NK-92 (cell line): ENCODE measurements around the gene COL15A1.
"Not testable (repeated sequence)": the region's sequence is repeated elsewhere in the genome, so short reads cannot be mapped to it uniquely, and the experiment has no call there.

Source experiments
- DNase-seq: peaks from one replicate; lab custom pipeline; 2025; ENCODE audit not compliant: unreplicated experiment; lab: John Stamatoyannopoulos, UW

Gene COL15A1

DNA sequence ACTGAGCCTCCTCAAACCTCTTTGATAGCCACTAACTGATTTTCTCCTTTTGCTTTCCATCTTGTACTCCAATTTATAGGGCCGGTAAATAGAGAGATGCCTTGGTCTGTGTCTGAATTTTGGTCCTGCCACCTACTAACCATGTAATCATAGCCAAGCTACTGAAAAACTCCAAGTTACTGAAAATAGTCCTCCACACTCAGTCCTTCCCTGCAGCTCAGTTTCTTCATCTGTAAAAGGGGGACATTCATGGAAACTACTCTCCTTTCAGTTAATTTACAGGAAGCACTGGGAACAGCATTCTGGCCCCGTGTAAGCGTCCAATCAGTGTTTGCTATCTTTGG lies 131.2 kb downstream of the COL15A1 start:
- DNase-seq: no peak

DNA sequence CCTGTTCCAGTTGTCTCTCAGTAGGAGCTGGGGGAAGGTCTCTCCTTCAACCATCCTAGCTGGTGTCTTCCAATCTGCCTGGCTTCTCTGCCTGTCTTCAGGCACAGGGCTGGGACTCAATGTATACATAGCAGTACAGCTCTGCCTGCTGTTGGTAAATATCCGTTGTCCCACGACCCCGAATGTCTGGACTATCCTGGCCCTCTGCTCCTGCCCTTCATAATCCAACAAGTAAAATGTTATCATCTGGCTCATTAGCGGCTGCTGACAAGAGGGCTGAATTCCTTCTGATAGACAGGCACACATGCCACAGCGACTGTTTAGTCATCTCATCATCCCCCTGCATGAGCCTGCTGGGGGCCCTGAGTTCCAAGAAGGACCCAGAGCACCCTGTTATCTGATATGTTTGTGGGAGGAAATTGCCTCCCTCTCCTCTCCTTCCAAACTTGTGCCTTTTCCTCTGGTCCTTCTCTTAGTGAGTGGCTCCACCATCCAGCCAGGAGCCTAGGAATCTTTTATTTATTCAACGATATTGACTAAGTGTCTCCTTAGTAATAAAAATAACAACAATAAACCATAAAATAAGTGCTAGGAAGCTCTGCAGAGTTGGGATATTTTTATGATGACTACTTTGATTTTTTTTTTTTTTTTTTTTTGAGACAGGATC lies 131.7 kb downstream of the COL15A1 start:
- no peak for DNase-seq

DNA sequence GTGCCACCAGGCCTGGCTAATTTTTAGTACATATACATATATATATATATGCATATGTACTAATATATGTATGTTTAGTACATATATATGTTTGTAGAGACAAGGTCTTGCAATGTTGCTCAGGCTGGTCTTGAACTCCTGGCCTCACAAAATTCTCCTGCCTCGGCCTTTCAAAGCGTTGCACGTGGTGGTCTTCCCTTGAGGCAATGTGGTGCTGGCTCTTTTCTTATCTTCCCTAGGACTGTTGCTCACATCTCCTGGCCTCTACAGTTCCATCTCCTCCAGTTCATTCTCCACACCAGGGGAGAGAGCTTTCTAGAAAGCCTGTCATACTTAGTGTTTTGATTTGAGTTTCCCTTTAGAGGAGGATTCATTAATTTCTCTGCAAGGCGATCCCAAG lies 132.3 kb downstream of the COL15A1 start:
- DNase-seq: no peak

DNA sequence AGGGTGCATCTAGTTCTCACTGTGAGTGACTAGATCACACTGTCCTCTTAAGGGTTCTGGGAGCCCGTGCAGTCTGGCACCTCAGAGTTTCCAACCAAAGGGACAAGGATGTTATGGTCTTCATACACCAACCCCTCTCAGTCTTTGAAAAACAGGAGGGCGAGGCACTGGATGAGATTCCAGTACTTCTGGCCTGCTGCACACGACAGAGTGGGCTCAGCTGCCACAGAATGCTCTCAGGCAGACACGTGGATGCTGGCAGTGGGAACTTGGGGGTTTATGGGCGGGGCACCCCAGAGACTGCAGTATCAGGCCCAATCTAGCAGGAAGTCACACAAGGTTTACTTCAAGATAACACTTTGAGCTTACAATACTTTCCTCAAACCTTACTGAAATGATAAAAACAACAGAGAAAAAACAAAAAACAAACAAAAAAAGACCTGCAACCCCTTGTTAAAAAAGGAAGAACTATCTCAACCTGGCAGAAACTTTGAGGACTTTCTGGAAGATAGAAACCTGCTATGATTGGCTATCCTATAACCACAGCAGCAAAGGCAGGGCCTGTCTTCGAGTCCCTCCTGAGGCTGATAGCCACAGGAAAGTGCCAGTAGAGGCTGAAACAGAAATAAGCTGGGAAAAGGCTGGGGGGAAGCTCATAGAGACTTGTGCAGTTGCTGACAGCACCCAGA lies 132.9 kb downstream of the COL15A1 start:
- no peak for DNase-seq

- no peak for DNase-seq
Measured at GRCh38 chr9:99078717-99079116, 135.0 kb downstream of the COL15A1 start.

DNA sequence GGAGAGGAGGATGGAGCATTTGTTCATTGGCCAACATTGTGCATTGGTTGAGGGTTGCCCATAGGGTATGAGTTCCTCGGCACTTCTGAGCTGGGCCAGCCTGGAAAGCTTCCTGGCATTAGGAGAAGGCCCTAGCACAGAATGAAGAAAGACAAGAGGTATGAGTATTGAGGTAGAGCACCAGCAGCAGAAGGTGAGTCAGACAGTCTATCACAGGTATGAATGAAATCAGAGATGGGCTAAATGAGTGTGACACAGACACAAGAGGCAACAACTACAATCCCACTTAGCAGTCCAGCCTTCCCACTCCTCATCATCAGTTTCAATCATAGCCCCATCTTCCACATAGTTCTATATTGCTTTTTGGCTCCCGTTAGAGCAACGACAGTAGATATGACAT lies 135.8 kb downstream of the COL15A1 start:
- no peak for DNase-seq

DNA sequence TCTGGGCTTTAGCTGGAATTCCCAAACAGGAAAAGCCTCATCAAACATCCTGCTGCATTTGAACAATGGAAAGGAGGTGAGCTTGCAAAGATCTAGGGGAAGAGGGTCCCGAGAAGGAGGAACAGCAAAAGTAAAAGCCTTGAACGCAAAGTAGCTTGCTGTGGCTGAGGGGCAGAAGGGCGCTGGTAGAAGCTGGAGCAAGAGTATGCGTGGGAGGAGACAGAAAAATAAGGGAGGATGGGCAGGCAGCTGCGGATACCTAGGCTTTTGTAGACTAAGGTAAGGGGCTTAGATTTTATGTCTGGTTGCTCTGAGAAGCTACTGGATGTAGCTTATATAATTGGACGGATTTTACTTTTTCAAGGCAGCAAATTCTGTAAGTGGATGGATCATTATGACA lies 139.3 kb downstream of the COL15A1 start:
- DNase-seq: no peak

DNA sequence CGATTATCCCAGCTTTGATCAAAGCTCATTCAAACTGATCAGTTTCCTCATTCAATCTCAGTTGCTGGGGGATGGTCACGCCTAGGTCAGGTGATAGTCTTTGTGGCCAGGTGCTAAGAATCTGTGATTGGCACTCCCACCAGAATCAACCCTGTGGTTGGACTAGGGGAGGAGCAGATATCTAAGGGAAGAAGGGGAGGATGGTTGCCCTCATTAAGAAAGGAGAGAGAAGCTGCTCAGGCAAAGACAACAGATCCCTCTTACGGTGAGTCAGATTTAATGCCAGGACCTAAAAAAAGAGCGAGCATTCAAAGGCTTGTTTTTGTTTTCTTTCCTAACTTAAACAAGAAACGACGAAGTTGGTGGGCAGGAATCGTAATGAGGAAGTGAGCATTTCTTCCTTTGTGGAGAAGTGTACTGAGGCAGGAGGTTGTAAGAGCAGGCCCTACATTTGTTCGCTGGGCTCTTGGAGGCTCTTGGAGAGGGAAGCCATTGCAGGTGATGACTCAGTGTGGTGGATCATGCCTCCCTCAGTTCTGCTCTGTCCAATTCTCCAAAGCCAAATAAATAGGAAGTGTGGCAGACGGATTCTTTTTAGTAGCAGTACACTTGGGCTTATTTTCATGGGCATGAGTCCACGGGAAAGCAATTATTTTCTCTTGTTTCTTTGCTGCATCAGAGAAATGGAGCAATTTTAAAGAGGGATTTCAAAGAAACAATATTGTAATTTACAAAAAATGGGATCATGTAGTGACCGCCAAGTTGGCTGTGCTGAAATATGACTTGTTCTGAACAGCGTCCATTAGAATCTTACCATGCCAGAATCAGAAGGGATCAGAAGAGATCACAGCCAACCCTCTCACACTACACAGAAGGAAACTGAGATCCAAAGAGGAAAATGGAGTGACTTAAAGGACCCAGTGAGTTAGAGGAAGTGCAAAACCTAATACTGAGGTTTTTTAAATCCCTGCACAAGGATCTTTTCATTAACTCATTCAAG lies 142.5 kb downstream of the COL15A1 start:
- no peak for DNase-seq

GRCh38 chr9:99087462-99087861 lies 143.8 kb downstream of the COL15A1 start:
- DNase-seq: no peak

GRCh38 chr9:99090336-99091130 lies 146.8 kb downstream of the COL15A1 start:
- DNase-seq: no peak

DNA sequence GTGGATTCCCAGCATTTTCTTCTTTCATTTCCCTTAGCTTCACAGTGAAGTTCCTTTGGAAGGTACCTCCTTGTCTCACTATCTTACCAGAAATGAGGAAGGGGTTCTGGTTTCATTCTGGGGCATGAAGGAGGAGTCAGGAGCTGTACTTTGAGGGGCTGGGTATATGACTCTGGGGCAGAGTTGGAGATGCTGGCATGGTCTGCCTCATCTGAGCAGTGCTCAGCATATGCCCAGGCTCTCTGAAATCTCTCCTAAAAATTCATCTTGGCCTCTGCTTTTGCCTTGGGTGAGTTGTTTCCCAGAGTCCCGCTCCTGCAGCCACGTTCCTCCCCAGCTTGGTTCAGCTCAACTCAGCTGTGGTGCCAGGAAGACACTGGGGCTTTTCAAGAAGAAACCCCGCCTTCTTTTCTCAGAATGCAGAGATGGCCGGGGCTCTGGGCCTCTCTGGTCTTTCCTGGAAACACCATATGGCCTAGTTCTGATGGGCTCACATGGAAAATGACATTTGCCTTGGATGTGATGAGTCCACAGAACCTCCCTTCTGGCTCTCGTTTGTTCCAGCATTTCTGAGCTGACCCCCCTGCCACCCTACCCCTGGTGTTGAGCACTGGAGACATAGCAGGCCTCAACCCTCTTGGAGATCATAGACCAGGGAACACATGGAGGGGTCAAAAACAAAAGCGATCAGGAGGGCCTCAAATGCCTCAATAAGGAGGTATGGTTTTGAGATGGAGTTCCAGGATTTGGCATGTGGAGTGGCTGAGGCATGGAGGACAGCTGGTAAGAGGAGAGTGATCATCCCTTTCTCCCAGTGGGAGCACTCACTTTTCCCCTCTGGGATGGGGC lies 149.2 kb downstream of the COL15A1 start:
- DNase-seq: no peak

DNA sequence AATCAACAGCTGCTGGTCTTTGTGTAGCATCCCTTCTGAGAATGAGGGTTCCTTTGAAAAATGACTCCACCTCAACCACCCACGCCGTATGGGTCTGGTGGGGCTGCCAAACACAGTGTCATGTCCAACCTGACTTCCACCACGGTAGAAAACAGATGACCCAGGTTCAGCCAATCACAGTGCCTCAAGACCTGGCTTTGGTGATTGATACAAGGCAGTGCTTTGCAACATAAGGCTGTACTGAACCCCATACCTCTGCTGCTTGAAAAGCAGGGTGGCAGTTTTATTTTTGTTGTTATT lies 149.7 kb downstream of the COL15A1 start:
- no peak for DNase-seq

DNA sequence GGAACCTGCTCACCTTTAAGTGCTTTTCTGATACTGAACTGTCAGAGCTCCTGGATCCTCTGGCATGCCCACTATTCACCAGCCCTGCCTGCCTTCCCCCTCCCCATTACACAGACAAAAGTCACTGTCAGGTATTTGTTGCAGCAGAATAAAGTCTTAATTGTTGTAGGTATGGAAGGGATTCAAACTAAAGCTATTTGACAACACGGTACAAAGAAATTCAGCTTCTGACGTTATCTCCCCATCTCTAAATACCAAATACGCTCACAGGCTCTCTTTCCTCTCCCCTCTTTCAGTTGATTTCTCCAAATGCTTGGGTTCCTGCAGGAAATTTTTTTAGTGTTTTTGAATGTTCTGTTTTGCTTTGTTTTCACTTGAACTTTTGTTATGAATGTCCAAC lies 151.9 kb downstream of the COL15A1 start:
- no peak for DNase-seq

GRCh38 chr9:99096409-99096808 lies 152.7 kb downstream of the COL15A1 start:
- DNase-seq: no peak

DNA sequence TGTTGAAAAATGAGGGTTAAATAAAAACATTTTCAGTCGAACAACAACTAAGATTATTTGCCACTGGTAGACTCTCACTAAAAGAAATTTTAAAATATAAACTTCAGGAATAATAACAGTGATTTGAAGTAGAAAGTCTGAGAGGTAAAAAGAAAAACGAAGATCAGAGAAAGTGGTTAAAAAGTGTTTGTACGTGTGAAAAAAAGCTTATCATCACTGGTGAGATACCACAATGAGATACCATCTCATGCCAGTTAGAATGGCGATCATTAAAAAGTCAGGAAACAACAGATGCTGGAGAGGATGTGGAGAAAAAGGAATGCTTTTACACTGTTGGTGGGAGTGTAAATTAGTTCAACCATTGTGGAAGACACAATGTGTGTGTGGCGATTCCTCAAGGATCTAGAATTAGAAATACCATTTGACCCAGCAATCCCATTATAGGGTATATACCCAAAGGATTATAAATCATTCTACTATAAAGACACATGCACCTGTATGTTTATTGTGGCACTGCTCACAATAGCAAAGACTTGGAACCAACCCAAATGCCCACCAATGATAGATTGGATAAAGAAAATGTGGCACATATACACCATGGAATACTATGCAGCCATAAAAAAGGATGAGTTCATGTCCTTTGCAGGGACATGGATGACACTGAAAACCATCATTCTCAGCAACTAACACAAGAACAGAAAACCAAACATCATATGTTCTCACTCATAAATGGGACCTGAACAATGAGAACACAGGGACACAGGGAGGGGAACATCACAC lies 156.3 kb downstream of the COL15A1 start:
- DNase-seq: not testable (repeated sequence)

- no peak for DNase-seq
Measured at GRCh38 chr9:99101271-99101670, 157.6 kb downstream of the COL15A1 start.

- DNase-seq: no peak
Measured at GRCh38 chr9:99101812-99102211, 158.1 kb downstream of the COL15A1 start.

GRCh38 chr9:99103054-99103895 lies 159.6 kb downstream of the COL15A1 start:
- no peak for DNase-seq
